Neural cell (in vitro differentiated cells): ENCODE data around the gene DMRTA2. TPM values are rescaled to one million over a fixed set of nuclear protein-coding genes. Genes with fewer than 3 reads are reported as not detected.

ENCODE experiments used
- H2AFZ ChIP-seq: fragments of 200-600, 300-800 bp; sonication (generic), shearing (Covaris generic); 2 replicates; pipeline ENCODE4 v1.6.0; 2014; ENCODE audit warnings: low read depth, mild to moderate bottlenecking, antibody characterized with exemption, low read length, moderate library complexity
- H3F3A ChIP-seq: fragments of 200-600 bp; shearing (Covaris generic); 2 replicates; pipeline ENCODE4 v1.6.1; 2016; ENCODE audit warnings: mild to moderate bottlenecking, moderate library complexity, mixed read lengths, antibody characterized with exemption, low read length; ENCODE audit not compliant: insufficient read depth, poor library complexity, severe bottlenecking
- H3K27ac ChIP-seq: fragments of 200-600, 300-800 bp; sonication (generic), shearing (Covaris generic); 2 replicates; pipeline ENCODE4 v1.5.1; 2014; ENCODE audit warnings: mild to moderate bottlenecking, low read length, moderate library complexity
- H3K27me3 ChIP-seq: fragments of 300-800, 200-600 bp; sonication (generic), shearing (Covaris generic); 2 replicates; pipeline ENCODE4 v1.6.0; 2014; ENCODE audit warnings: mild to moderate bottlenecking, low read depth, low read length, moderate library complexity; ENCODE audit not compliant: insufficient read depth
- H3K36me3 ChIP-seq: fragments of 300-800, 200-600 bp; sonication (generic), shearing (Covaris generic); 2 replicates; pipeline ENCODE4 v1.5.1; 2014; ENCODE audit warnings: mild to moderate bottlenecking, antibody characterized with exemption, low read length, moderate library complexity; ENCODE audit not compliant: insufficient read depth
- H3K4me2 ChIP-seq: fragments of 300-800, 200-600 bp; sonication (generic), shearing (Covaris generic); 2 replicates; pipeline ENCODE4 v1.6.0; 2014; ENCODE audit warnings: mild to moderate bottlenecking, low read length
- H3K4me3 ChIP-seq: fragments of 300-800, 200-600 bp; sonication (generic), shearing (Covaris generic); 2 replicates; pipeline ENCODE4 v1.5.1; 2014; ENCODE audit warnings: mild to moderate bottlenecking, low read length, moderate library complexity
- H3K79me2 ChIP-seq: fragments of 200-600 bp; shearing (Covaris generic); replicated peaks from 2 replicates; pipeline ENCODE4 v1.6.0; 2014; ENCODE audit warnings: mild to moderate bottlenecking, low read length, moderate library complexity; ENCODE audit not compliant: insufficient read depth
- H3K9ac ChIP-seq: fragments of 300-800, 200-600 bp; sonication (generic), shearing (Covaris generic); 2 replicates; pipeline ENCODE4 v1.6.1; 2016; ENCODE audit warnings: mild to moderate bottlenecking, low read length, mixed read lengths
- H3K9me2 ChIP-seq: fragments of 200-600 bp; shearing (Covaris generic); 2 replicates; pipeline ENCODE4 v1.6.1; 2016; ENCODE audit warnings: mild to moderate bottlenecking, low read length, mixed read lengths; ENCODE audit not compliant: insufficient read depth
- H3K9me3 ChIP-seq: fragments of 200-600, 300-800 bp; sonication (generic), shearing (Covaris generic); 2 replicates; pipeline ENCODE4 v1.6.1; 2016; ENCODE audit warnings: mild to moderate bottlenecking, mixed run types, low read length, moderate library complexity, mixed read lengths
- H4K20me1 ChIP-seq: fragments of 200-600 bp; shearing (Covaris generic); 2 replicates; pipeline ENCODE4 v1.6.1; 2016; ENCODE audit warnings: mild to moderate bottlenecking, mixed run types; ENCODE audit not compliant: insufficient read depth
- EP300 ChIP-seq: fragments of 450-650 bp; conservative IDR thresholded peaks from 2 replicates; pipeline ENCODE4 v1.6.1; 2014; ENCODE audit warnings: antibody characterized with exemption, mild to moderate bottlenecking, moderate library complexity; ENCODE audit not compliant: poor library complexity, severe bottlenecking
- EZH2 ChIP-seq: fragments of 200-600, 300-800 bp; shearing (Covaris generic), sonication (generic); IDR thresholded peaks from 2 replicates; pipeline ENCODE4 v1.6.1; 2014; ENCODE audit warnings: antibody characterized with exemption, low read length, borderline replicate concordance, mild to moderate bottlenecking; ENCODE audit not compliant: insufficient read depth, poor library complexity, severe bottlenecking
- MXI1 ChIP-seq: fragments of 450-650 bp; conservative IDR thresholded peaks from 2 replicates; pipeline ENCODE4 v1.6.1; 2014; ENCODE audit warnings: antibody characterized with exemption, mild to moderate bottlenecking; ENCODE audit not compliant: poor library complexity, severe bottlenecking
- POLR2AphosphoS5 ChIP-seq: IDR thresholded peaks from 2 replicates; pipeline ENCODE4 v1.6.1; 2012
- RAD21 ChIP-seq: fragments of 450-650 bp; conservative IDR thresholded peaks from 2 replicates; pipeline ENCODE4 v1.6.1; 2014; ENCODE audit warnings: antibody characterized with exemption, mild to moderate bottlenecking, moderate library complexity
- REST ChIP-seq: IDR thresholded peaks from 2 replicates; pipeline ENCODE4 v1.6.1; 2012; ENCODE audit warnings: borderline replicate concordance
- SMC3 ChIP-seq: fragments of 450-650 bp; conservative IDR thresholded peaks from 2 replicates; pipeline ENCODE4 v1.6.1; 2014; ENCODE audit warnings: antibody characterized with exemption, mild to moderate bottlenecking, moderate library complexity; ENCODE audit not compliant: poor library complexity
- TAF1 ChIP-seq: IDR thresholded peaks from 2 replicates; pipeline ENCODE4 v1.6.1; 2012; ENCODE audit warnings: low read depth
- polyA plus RNA-seq: library from polyadenylated mRNA; depleted of rRNA; stranded (reverse); fragments of >200 nt; gene quantifications from 2 replicates; pipeline ENCODE4 v1.2.3, GENCODE V29; 2014
- TF ChIP-seq, protein P1 (sequence below): fragments of 450-650 bp; IDR thresholded peaks from 2 replicates; pipeline ENCODE4 v1.5.1; 2014; ENCODE audit warnings: antibody characterized with exemption, mild to moderate bottlenecking, moderate library complexity; ENCODE audit not compliant: poor library complexity, severe bottlenecking

The DMRTA2 gene
- polyA plus RNA-seq, 1 donor from 2014 or later = 0.22 TPM

DNA sequence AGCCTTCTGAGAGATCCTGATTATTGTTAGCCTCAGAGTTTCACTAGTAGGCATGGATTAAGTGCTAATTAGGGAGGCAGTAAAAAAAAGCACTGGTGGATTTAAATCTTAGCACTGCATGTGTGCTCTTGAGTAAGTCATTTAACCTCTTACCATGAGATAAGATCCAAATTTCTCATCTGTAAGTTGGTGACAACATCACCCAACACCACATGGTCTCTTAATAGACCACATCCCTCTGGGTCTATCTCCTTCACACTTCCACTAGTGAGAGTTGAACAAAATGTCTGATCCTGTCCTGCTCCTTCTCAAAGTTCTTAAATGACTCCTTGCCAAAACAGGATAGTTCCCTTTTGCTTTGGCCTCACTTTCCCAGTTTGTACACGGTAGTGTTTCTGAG, 29.5 kb upstream of the DMRTA2 start:
- H3F3A ChIP-seq = no peaks in the 10 kb centered on the region
- no peak overlapping the region for H3K4me3 ChIP-seq
- H3K9me2 ChIP-seq = no peaks in the 10 kb centered on the region
- H3K27me3 ChIP-seq = no peaks in the 10 kb centered on the region
- TF ChIP-seq SMC3 = no peak
- no peak for TF ChIP-seq RAD21
- no peak for TF ChIP-seq TAF1
- TF ChIP-seq, protein P1, sequence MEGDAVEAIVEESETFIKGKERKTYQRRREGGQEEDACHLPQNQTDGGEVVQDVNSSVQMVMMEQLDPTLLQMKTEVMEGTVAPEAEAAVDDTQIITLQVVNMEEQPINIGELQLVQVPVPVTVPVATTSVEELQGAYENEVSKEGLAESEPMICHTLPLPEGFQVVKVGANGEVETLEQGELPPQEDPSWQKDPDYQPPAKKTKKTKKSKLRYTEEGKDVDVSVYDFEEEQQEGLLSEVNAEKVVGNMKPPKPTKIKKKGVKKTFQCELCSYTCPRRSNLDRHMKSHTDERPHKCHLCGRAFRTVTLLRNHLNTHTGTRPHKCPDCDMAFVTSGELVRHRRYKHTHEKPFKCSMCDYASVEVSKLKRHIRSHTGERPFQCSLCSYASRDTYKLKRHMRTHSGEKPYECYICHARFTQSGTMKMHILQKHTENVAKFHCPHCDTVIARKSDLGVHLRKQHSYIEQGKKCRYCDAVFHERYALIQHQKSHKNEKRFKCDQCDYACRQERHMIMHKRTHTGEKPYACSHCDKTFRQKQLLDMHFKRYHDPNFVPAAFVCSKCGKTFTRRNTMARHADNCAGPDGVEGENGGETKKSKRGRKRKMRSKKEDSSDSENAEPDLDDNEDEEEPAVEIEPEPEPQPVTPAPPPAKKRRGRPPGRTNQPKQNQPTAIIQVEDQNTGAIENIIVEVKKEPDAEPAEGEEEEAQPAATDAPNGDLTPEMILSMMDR = no peak
- H3K4me2 ChIP-seq = no peak overlapping the region
- H3K36me3 ChIP-seq = no peaks in the 10 kb centered on the region
- H4K20me1 ChIP-seq = no peaks in the 10 kb centered on the region
- no peaks in the 10 kb centered on the region for H3K9me3 ChIP-seq
- no peaks in the 10 kb centered on the region for H3K79me2 ChIP-seq
- no peak overlapping the region for H3K9ac ChIP-seq
- H2AFZ ChIP-seq = no peak overlapping the region
- H3K27ac ChIP-seq = no peak overlapping the region

GRCh38 chr1:50450861-50451653, 27.8 kb upstream of the DMRTA2 start:
- no peaks in the 10 kb centered on the region for H3K36me3 ChIP-seq
- no peak overlapping the region for H2AFZ ChIP-seq
- TF ChIP-seq EP300 (no peak), MXI1 (no peak), REST (no peak), TAF1 (no peak), RAD21 (no peak), SMC3 (no peak), POLR2AphosphoS5 (no peak), EZH2 (no peak)
- TF ChIP-seq, protein P1 = no peak

More at GRCh38 chr1:50450861-50451653, 27.8 kb upstream of the DMRTA2 start:
- H3K4me2 ChIP-seq = no peak overlapping the region
- no peaks in the 10 kb centered on the region for H3K27me3 ChIP-seq
- no peaks in the 10 kb centered on the region for H3K9me2 ChIP-seq
- H3K79me2 ChIP-seq = no peaks in the 10 kb centered on the region
- H3K9me3 ChIP-seq = no peaks in the 10 kb centered on the region
- no peak overlapping the region for H3K4me3 ChIP-seq
- no peak overlapping the region for H3K27ac ChIP-seq
- H3F3A ChIP-seq = no peaks in the 10 kb centered on the region
- H4K20me1 ChIP-seq = no peaks in the 10 kb centered on the region
- H3K9ac ChIP-seq = no peak overlapping the region
